GM19452 (cell line): ENCODE results near the gene NEB.
"Not testable (repeated sequence)": the region's sequence is repeated elsewhere in the genome, so short reads cannot be mapped to it uniquely, and the experiment has no call there.

Experiments
- ATAC-seq: cut with Tn5 transposase; IDR thresholded peaks from one replicate; pipeline ENCODE4 v1.9.1; 2021; ENCODE audit not compliant: unreplicated experiment

The NEB gene

GRCh38 chr2:151761687-151762086 lies 27.4 kb upstream of the NEB start:
- ATAC-seq, result no peak

GRCh38 chr2:151761193-151761592 lies 26.9 kb upstream of the NEB start:
- no peak for ATAC-seq

GRCh38 chr2:151760139-151760650 lies 25.9 kb upstream of the NEB start:
- no peak for ATAC-seq

- no peak for ATAC-seq
Measured at GRCh38 chr2:151758744-151759143, 24.5 kb upstream of the NEB start.

GRCh38 chr2:151757861-151758260 lies 23.6 kb upstream of the NEB start:
- ATAC-seq, result no peak

- ATAC-seq, result no peak
Measured at GRCh38 chr2:151756820-151757219, 22.5 kb upstream of the NEB start.

- ATAC-seq, result no peak
Measured at GRCh38 chr2:151754253-151754897, 20.1 kb upstream of the NEB start.

- ATAC-seq, result no peak
Measured at GRCh38 chr2:151753540-151753939, 19.3 kb upstream of the NEB start.

GRCh38 chr2:151745261-151745660 lies 11.0 kb upstream of the NEB start:
- ATAC-seq, result not testable (repeated sequence)

GRCh38 chr2:151730262-151730975 lies 3.9 kb downstream of the NEB start:
- ATAC-seq, result no peak

- ATAC-seq, result no peak
Measured at GRCh38 chr2:151729837-151730236, 4.4 kb downstream of the NEB start.

GRCh38 chr2:151729415-151729811 lies 4.9 kb downstream of the NEB start:
- no peak for ATAC-seq

GRCh38 chr2:151728804-151729414 lies 5.4 kb downstream of the NEB start:
- ATAC-seq, result no peak

- no peak for ATAC-seq
Measured at GRCh38 chr2:151727593-151728552, 6.4 kb downstream of the NEB start.

- ATAC-seq, result no peak
Measured at GRCh38 chr2:151721161-151721560, 13.1 kb downstream of the NEB start.

GRCh38 chr2:151720521-151720920 lies 13.8 kb downstream of the NEB start:
- ATAC-seq, result no peak

- no peak for ATAC-seq
Measured at GRCh38 chr2:151718796-151719195, 15.5 kb downstream of the NEB start.

- ATAC-seq, result no peak
Measured at GRCh38 chr2:151718247-151718646, 16.0 kb downstream of the NEB start.

GRCh38 chr2:151716721-151717120 lies 17.6 kb downstream of the NEB start:
- ATAC-seq, result no peak

GRCh38 chr2:151713291-151713903 lies 20.9 kb downstream of the NEB start:
- no peak for ATAC-seq

- ATAC-seq, result no peak
Measured at GRCh38 chr2:151711025-151711424, 23.3 kb downstream of the NEB start.
